ENCODE measurements around the gene NEDD4L.

The NEDD4L gene

DNA sequence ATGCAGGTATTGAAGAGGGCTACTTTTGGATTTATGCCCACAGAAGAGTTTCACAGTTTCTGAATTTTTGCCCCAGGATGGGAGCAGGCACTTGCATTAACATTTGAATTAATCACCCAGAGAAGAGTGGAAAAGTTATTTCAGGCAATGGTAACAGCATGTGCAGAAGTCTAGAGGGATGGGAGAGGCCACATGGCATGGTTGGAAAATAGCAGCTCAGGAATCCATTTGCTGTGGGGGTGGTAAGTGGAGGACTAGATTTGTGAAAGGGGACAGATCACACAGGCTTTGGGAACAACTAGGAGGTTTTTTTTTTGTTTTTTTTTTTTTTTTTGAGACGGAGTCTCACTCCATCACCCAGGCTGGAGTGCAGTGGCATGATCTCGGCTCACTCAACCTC is 65.2 kb downstream of the NEDD4L start:
- ATAC-seq = no peak
- TF ChIP-seq ESRRG (CRISPR knock-in tag; IDR thresholded peaks at IDR 0.05) = no peak
- TF ChIP-seq BACH2 (CRISPR knock-in tag; IDR thresholded peaks at IDR 0.05; ENCODE audit: borderline replicate concordance) = no peak
- no peak for TF ChIP-seq ZNF8 (CRISPR knock-in tag; IDR thresholded peaks at IDR 0.05)
- TF ChIP-seq, protein P1, sequence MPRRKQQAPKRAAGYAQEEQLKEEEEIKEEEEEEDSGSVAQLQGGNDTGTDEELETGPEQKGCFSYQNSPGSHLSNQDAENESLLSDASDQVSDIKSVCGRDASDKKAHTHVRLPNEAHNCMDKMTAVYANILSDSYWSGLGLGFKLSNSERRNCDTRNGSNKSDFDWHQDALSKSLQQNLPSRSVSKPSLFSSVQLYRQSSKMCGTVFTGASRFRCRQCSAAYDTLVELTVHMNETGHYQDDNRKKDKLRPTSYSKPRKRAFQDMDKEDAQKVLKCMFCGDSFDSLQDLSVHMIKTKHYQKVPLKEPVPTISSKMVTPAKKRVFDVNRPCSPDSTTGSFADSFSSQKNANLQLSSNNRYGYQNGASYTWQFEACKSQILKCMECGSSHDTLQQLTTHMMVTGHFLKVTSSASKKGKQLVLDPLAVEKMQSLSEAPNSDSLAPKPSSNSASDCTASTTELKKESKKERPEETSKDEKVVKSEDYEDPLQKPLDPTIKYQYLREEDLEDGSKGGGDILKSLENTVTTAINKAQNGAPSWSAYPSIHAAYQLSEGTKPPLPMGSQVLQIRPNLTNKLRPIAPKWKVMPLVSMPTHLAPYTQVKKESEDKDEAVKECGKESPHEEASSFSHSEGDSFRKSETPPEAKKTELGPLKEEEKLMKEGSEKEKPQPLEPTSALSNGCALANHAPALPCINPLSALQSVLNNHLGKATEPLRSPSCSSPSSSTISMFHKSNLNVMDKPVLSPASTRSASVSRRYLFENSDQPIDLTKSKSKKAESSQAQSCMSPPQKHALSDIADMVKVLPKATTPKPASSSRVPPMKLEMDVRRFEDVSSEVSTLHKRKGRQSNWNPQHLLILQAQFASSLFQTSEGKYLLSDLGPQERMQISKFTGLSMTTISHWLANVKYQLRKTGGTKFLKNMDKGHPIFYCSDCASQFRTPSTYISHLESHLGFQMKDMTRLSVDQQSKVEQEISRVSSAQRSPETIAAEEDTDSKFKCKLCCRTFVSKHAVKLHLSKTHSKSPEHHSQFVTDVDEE (CRISPR knock-in tag; IDR thresholded peaks at IDR 0.05) = no peak
- TF ChIP-seq ZNF70 (CRISPR knock-in tag; IDR thresholded peaks at IDR 0.05) = no peak

DNA sequence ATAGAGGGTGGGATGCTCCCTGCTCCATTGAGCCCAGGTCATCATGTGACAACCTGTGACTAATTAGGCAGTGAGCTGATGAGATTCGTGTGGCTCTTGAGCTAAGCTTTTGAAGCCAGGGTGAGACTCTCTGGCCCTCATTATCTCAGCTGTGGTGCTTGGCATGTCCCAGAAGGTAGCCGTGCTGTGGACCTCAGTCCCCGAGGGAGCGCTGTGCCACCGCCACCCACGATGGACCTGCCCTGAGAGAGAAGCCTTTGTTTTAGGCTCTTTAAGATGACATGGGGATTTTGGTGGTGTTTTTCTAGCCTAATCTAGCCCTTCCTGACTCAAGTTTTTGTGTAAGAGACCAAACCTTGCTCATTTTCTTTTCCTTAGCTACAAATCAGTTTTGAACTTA is 66.4 kb downstream of the NEDD4L start:
- ATAC-seq = no peak
- no peak for TF ChIP-seq TCF4 (CRISPR knock-in tag; IDR thresholded peaks at IDR 0.05; ENCODE audit: borderline replicate concordance)
- TF ChIP-seq, protein P2, sequence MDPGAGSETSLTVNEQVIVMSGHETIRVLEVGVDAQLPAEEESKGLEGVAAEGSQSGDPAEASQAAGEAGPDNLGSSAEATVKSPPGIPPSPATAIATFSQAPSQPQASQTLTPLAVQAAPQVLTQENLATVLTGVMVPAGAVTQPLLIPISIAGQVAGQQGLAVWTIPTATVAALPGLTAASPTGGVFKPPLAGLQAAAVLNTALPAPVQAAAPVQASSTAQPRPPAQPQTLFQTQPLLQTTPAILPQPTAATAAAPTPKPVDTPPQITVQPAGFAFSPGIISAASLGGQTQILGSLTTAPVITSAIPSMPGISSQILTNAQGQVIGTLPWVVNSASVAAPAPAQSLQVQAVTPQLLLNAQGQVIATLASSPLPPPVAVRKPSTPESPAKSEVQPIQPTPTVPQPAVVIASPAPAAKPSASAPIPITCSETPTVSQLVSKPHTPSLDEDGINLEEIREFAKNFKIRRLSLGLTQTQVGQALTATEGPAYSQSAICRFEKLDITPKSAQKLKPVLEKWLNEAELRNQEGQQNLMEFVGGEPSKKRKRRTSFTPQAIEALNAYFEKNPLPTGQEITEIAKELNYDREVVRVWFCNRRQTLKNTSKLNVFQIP (CRISPR knock-in tag; IDR thresholded peaks at IDR 0.05; ENCODE audit: borderline replicate concordance, low read depth) = no peak
- no peak for TF ChIP-seq ARNTL (CRISPR knock-in tag; IDR thresholded peaks at IDR 0.05; ENCODE audit: borderline replicate concordance, low read depth)
- no peak for TF ChIP-seq ZFP3 (CRISPR knock-in tag; IDR thresholded peaks at IDR 0.05)
- TF ChIP-seq ZNF565 (CRISPR knock-in tag; conservative IDR thresholded peaks at IDR 0.05; ENCODE audit: low read depth) = no peak
- no peak for TF ChIP-seq OSR1 (CRISPR knock-in tag; IDR thresholded peaks at IDR 0.05)
- TF ChIP-seq BACH2 (CRISPR knock-in tag; IDR thresholded peaks at IDR 0.05; ENCODE audit: borderline replicate concordance) = no peak
- TF ChIP-seq CSDC2 (CRISPR knock-in tag; IDR thresholded peaks at IDR 0.05) = no peak
- TF ChIP-seq, protein P3, sequence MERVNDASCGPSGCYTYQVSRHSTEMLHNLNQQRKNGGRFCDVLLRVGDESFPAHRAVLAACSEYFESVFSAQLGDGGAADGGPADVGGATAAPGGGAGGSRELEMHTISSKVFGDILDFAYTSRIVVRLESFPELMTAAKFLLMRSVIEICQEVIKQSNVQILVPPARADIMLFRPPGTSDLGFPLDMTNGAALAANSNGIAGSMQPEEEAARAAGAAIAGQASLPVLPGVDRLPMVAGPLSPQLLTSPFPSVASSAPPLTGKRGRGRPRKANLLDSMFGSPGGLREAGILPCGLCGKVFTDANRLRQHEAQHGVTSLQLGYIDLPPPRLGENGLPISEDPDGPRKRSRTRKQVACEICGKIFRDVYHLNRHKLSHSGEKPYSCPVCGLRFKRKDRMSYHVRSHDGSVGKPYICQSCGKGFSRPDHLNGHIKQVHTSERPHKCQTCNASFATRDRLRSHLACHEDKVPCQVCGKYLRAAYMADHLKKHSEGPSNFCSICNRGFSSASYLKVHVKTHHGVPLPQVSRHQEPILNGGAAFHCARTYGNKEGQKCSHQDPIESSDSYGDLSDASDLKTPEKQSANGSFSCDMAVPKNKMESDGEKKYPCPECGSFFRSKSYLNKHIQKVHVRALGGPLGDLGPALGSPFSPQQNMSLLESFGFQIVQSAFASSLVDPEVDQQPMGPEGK (CRISPR knock-in tag; IDR thresholded peaks at IDR 0.05; ENCODE audit: borderline replicate concordance) = no peak
- no peak for TF ChIP-seq TOX (CRISPR knock-in tag; IDR thresholded peaks at IDR 0.05; ENCODE audit: borderline replicate concordance)
- no peak for TF ChIP-seq PPARA (CRISPR knock-in tag; IDR thresholded peaks at IDR 0.05; ENCODE audit: borderline replicate concordance)
- no peak for TF ChIP-seq GLIS3 (CRISPR knock-in tag; IDR thresholded peaks at IDR 0.05)

DNA sequence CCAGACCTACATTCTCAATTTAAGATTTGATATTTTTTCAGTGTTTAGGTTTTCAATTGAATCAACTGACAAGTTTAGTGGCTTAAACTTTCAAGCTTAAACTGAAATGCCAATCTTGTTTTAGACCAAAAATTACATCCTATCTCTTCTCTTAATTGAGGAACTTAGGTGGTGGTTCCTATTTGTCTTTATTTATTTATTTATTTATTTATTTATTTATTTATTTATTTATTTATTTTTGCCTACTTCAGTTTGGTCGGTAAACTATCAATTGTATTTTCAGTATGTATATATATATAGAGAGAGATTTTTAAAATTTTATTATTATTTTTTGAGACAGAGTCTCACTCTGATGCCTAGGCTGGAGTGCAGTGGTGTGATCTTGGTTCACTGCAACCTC is 68.1 kb downstream of the NEDD4L start:
- ATAC-seq = no peak

More for the DNA sequence above, 68.1 kb downstream of the NEDD4L start:
- TF ChIP-seq RARB (CRISPR knock-in tag; IDR thresholded peaks at IDR 0.05) (no peak), CSDC2 (CRISPR knock-in tag; IDR thresholded peaks at IDR 0.05) (no peak), SNAI2 (CRISPR knock-in tag; IDR thresholded peaks at IDR 0.05) (no peak), ARNTL (CRISPR knock-in tag; IDR thresholded peaks at IDR 0.05; ENCODE audit: borderline replicate concordance, low read depth) (no peak), ZNF565 (CRISPR knock-in tag; conservative IDR thresholded peaks at IDR 0.05; ENCODE audit: low read depth) (no peak), BACH2 (CRISPR knock-in tag; IDR thresholded peaks at IDR 0.05; ENCODE audit: borderline replicate concordance) (no peak), PPARA (CRISPR knock-in tag; IDR thresholded peaks at IDR 0.05; ENCODE audit: borderline replicate concordance) (no peak), ZNF70 (CRISPR knock-in tag; IDR thresholded peaks at IDR 0.05) (no peak)
- TF ChIP-seq, protein P4, sequence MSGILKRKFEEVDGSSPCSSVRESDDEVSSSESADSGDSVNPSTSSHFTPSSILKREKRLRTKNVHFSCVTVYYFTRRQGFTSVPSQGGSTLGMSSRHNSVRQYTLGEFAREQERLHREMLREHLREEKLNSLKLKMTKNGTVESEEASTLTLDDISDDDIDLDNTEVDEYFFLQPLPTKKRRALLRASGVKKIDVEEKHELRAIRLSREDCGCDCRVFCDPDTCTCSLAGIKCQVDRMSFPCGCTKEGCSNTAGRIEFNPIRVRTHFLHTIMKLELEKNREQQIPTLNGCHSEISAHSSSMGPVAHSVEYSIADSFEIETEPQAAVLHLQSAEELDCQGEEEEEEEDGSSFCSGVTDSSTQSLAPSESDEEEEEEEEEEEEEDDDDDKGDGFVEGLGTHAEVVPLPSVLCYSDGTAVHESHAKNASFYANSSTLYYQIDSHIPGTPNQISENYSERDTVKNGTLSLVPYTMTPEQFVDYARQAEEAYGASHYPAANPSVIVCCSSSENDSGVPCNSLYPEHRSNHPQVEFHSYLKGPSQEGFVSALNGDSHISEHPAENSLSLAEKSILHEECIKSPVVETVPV (CRISPR knock-in tag; IDR thresholded peaks at IDR 0.05) = no peak
- TF ChIP-seq, protein P5, sequence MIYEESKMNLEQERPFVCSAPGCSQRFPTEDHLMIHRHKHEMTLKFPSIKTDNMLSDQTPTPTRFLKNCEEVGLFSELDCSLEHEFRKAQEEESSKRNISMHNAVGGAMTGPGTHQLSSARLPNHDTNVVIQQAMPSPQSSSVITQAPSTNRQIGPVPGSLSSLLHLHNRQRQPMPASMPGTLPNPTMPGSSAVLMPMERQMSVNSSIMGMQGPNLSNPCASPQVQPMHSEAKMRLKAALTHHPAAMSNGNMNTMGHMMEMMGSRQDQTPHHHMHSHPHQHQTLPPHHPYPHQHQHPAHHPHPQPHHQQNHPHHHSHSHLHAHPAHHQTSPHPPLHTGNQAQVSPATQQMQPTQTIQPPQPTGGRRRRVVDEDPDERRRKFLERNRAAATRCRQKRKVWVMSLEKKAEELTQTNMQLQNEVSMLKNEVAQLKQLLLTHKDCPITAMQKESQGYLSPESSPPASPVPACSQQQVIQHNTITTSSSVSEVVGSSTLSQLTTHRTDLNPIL (CRISPR knock-in tag; IDR thresholded peaks at IDR 0.05; ENCODE audit: low read depth) = no peak
